Liver (tissue), 2 donors: ENCODE results near the gene ESPN.
"Not testable (repeated sequence)": the region's sequence is repeated elsewhere in the genome, so short reads cannot be mapped to it uniquely, and the experiment has no call there.

Experiments used
- FOXA1 ChIP-seq: IDR thresholded peaks from 2 replicates; pipeline ENCODE4 v1.6.1; 2016; ENCODE audit warnings: antibody characterized with exemption
- TF ChIP-seq, protein P1 (sequence below): fragments of 150-350 bp; IDR thresholded peaks from 2 replicates; pipeline ENCODE4 v1.5.1; 2017; ENCODE audit warnings: improper control_type of control experiment, low read depth, low read length; ENCODE audit not compliant: missing input control
- donor health status: healthy.

DNA sequence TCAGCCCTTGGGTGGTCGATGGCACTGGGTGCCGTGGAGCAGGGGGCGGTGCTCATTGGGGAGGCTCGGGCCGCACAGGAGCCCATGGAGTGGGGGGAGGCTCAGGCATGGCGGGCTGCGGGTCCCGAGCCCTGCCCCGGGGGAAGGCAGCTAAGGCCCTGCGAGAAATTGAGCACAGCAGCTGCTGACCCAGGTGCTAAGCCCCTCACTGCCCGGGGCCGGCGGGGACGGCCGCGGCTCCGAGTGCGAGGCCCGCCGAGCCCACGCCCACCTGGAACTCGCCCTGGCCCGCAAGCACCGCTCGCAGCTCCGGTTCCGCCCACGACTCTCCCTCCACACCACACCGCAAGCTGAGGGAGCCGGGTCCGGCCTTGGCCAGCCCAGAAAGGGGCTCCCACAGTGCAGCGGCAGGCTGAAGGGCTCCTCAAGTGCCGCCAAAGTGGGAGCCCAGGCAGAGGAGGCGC, 28.8 kb upstream of the ESPN start:
- not testable (repeated sequence) for TF ChIP-seq FOXA1
- TF ChIP-seq, protein P1, sequence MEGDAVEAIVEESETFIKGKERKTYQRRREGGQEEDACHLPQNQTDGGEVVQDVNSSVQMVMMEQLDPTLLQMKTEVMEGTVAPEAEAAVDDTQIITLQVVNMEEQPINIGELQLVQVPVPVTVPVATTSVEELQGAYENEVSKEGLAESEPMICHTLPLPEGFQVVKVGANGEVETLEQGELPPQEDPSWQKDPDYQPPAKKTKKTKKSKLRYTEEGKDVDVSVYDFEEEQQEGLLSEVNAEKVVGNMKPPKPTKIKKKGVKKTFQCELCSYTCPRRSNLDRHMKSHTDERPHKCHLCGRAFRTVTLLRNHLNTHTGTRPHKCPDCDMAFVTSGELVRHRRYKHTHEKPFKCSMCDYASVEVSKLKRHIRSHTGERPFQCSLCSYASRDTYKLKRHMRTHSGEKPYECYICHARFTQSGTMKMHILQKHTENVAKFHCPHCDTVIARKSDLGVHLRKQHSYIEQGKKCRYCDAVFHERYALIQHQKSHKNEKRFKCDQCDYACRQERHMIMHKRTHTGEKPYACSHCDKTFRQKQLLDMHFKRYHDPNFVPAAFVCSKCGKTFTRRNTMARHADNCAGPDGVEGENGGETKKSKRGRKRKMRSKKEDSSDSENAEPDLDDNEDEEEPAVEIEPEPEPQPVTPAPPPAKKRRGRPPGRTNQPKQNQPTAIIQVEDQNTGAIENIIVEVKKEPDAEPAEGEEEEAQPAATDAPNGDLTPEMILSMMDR = not testable (repeated sequence)
